ENCODE data around the gene ESPN. TPM values are rescaled to one million over a fixed set of nuclear protein-coding genes. Genes with fewer than 3 reads are reported as not detected.

Gene ESPN, protein sequence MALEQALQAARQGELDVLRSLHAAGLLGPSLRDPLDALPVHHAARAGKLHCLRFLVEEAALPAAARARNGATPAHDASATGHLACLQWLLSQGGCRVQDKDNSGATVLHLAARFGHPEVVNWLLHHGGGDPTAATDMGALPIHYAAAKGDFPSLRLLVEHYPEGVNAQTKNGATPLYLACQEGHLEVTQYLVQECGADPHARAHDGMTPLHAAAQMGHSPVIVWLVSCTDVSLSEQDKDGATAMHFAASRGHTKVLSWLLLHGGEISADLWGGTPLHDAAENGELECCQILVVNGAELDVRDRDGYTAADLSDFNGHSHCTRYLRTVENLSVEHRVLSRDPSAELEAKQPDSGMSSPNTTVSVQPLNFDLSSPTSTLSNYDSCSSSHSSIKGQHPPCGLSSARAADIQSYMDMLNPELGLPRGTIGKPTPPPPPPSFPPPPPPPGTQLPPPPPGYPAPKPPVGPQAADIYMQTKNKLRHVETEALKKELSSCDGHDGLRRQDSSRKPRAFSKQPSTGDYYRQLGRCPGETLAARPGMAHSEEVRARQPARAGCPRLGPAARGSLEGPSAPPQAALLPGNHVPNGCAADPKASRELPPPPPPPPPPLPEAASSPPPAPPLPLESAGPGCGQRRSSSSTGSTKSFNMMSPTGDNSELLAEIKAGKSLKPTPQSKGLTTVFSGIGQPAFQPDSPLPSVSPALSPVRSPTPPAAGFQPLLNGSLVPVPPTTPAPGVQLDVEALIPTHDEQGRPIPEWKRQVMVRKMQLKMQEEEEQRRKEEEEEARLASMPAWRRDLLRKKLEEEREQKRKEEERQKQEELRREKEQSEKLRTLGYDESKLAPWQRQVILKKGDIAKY
- 1 to 10 TPM in 1 of 2 experiments, under 1 TPM in 1; 0.83 to 1.5 TPM for total RNA-seq

- no peaks in the 10 kb centered on the region for H3K9me3 Mint-ChIP-seq
- H3K36me3 Mint-ChIP-seq: no peaks in the 10 kb centered on the region
- H3K4me1 Mint-ChIP-seq (ENCODE audit: low read depth): peaks cover 15% of the 10 kb centered on the region
- no peak for DNase-seq
- peaks cover 36% of the 10 kb centered on the region for H3K27me3 Mint-ChIP-seq
- peak within 1 kb of the TSS; percentile 20 for H3K4me3 Mint-ChIP-seq
- intact Hi-C loops (cut with micrococcal nuclease): loop anchor here (5.0 kb wide), 2 partner anchors 178 to 222 kb away; no protein-coding TSS in a partner anchor
- ChIA-PET CTCF (interaction anchor here (0.8 to 1.0 kb wide), 2 partner anchors 13 to 14 kb away, joined by 3 to 4 read pairs; no protein-coding TSS in a partner anchor), POLR2A (no interaction called here)
- H3K27ac Mint-ChIP-seq: no peak within 1 kb of the TSS
These were observed at the start of gene ESPN for GRCh38 chr1:6424619-6425593. TSS of gene ESPN (plus strand) at chr1:6424776. CDS start at chr1:6424956, 180 bp downstream.

DNA sequence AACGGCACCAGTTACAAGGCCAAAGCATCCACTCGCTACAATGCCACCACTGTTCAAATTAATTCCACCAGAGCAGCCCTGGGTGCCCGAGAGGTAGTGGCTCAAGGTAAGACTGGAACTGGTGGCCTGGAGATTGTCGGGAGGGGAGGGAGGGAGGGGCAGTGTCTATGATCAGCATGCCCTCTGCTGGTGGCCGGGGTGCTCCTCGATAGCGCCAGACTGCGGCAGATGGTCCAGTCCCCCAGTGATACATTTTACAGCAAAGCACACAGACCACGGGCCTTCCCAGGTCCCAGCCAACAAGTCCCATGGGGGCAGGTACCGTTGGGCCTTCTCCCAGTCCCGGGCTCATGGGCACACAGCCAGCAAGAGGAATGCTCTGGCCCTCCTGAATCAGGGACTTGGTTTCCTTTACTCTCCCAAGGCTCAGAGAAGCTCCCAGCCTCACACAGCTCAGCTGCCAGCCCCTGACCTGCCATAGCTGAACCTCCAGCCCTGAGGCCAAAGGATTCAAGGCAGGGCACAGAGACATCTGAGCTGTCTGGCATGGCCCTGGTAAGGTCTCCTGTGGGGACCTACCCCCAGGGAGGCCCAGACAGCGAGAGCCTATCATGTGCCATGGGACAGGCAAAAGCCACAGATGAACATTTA, 46.4 kb upstream of the ESPN start:
- CTCF ChIA-PET: interaction anchor here (0.9 to 1.7 kb wide), 3 partner anchors 16 to 30 kb away, joined by 3 to 4 read pairs (median 3); no protein-coding TSS in a partner anchor
- H3K27me3 Mint-ChIP-seq: no peaks in the 10 kb centered on the region
- peaks cover 5% of the 10 kb centered on the region for H3K9me3 Mint-ChIP-seq
- H3K36me3 Mint-ChIP-seq: no peaks in the 10 kb centered on the region
- POLR2A ChIA-PET: no interaction called here
- no peaks in the 10 kb centered on the region for H3K4me1 Mint-ChIP-seq (ENCODE audit: low read depth)
- intact Hi-C loops (cut with micrococcal nuclease): no loop called here
- DNase-seq: no peak
- H3K27ac Mint-ChIP-seq: no peak overlapping the region
- H3K4me3 Mint-ChIP-seq: no peak overlapping the region

- H3K4me1 Mint-ChIP-seq (ENCODE audit: low read depth): no peaks in the 10 kb centered on the region
- CTCF ChIA-PET: interaction anchor here (0.9 to 1.7 kb wide), 2 partner anchors 18 to 21 kb away, joined by 3 read pairs; no protein-coding TSS in a partner anchor
- H3K4me3 Mint-ChIP-seq: no peak overlapping the region
- H3K9me3 Mint-ChIP-seq: peaks cover 5% of the 10 kb centered on the region
- no peaks in the 10 kb centered on the region for H3K27me3 Mint-ChIP-seq
- intact Hi-C loops (cut with micrococcal nuclease): no loop called here
- POLR2A ChIA-PET: no interaction called here
- no peak for DNase-seq
- no peak overlapping the region for H3K27ac Mint-ChIP-seq
- H3K36me3 Mint-ChIP-seq: no peaks in the 10 kb centered on the region
These were observed 44.5 kb upstream of the ESPN start for GRCh38 chr1:6380037-6380436.

DNA sequence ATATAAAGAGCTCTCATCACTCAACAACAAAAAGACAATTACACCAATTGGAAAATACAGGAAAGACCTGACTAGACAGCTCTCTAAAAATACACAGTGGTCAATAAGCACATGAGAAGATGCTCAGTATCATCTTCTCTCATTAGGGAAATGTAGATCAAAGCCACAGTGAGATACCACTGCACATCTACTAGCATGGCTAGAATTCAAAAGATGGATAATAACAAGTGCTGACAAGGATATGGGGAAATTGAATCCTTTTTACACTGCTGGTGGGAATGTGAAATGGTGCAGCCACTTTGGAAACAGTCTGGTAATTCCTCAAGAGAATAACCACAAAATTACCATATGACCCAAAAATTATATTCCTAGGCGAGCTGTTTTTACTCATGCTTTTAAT, 40.4 kb upstream of the ESPN start:
- Mint-ChIP-seq H3K4me3 (no peak overlapping the region), H3K4me1 (ENCODE audit: low read depth) (no peaks in the 10 kb centered on the region), H3K36me3 (no peaks in the 10 kb centered on the region), H3K27me3 (no peaks in the 10 kb centered on the region), H3K9me3 (peaks cover 5% of the 10 kb centered on the region), H3K27ac (no peak overlapping the region)
- no peak for DNase-seq
- ChIA-PET POLR2A (interaction anchor here (0.9 kb wide), 1 partner anchor 11 kb away, joined by 3 read pairs; no protein-coding TSS in a partner anchor), CTCF (interaction anchor here (0.8 to 1.3 kb wide), 3 partner anchors 9 to 137 kb away, joined by 3 read pairs; partner anchors contain the start of gene ACOT7)
- intact Hi-C loops (cut with micrococcal nuclease): no loop called here

DNA sequence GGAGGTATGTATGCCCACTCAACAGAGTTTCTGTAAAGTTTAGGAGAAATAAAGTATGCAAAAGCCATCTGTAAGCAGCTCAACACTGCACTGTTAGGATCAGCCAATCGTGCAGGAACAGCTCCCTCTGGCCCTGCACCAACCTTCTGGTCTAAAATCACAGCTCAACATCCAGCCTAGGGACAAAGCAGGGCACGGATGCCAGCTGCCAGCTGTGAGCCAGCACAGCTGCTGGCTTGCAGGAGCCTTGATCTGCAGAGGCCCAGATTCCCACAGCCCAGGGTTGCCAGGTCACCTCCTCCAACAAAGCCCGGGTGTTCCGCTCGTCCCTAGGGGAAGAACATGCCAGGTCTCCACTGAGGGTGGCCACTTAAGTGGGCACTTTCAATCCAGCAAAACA, 39.6 kb upstream of the ESPN start:
- Mint-ChIP-seq H3K36me3 (no peaks in the 10 kb centered on the region), H3K4me1 (ENCODE audit: low read depth) (no peaks in the 10 kb centered on the region), H3K4me3 (no peak overlapping the region), H3K27ac (no peak overlapping the region), H3K9me3 (peaks cover 2% of the 10 kb centered on the region), H3K27me3 (no peaks in the 10 kb centered on the region)
- POLR2A ChIA-PET: interaction anchor here (0.9 kb wide), 1 partner anchor 10 kb away, joined by 3 read pairs; no protein-coding TSS in a partner anchor
- intact Hi-C loops (cut with micrococcal nuclease): no loop called here
- CTCF ChIA-PET: interaction anchor here (1.3 kb wide), 1 partner anchor 38 kb away, joined by 3 read pairs; no protein-coding TSS in a partner anchor
- no peak for DNase-seq

DNA sequence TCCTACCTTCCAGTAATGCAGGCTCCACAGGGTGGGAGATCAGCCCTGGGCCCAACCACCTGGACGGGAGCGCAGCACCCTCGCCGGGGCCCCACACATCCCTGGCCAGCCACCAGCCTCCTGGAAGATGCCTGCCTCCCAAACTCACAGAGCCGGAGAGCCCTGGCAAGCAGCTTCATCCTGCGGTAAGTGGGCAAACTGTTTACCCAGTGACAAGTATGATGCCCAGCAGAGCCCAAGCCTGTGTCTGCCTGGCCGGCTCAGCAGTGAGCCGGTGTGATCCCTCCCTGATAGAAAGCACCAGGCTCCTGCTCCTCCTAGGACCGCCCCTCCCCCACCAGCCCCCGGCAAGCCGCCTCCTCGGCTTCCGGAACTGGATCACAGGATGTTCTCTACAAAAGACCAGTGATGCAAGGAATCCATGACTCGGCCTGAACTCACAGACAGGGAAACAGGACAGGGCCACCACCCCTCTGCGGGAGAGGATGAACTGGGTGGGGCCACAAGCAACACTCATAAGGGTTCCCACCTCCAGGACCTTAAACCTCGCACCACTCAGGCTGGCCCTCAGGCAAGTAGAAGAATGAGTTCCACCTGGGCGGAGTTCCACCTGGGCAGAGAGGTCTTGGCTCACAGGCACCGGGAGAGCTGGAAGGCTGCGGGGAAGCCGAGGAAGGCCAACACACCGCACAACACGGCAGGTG, 38.9 kb upstream of the ESPN start:
- CTCF ChIA-PET: no interaction called here

GRCh38 chr1:6386371-6386949, 38.1 kb upstream of the ESPN start:
- ChIA-PET POLR2A (interaction anchor here (0.6 kb wide), 1 partner anchor 22 kb away, joined by 3 read pairs; no protein-coding TSS in a partner anchor), CTCF (no interaction called here)
- no peak for DNase-seq
- H3K36me3 Mint-ChIP-seq: no peaks in the 10 kb centered on the region
- intact Hi-C loops (cut with micrococcal nuclease): no loop called here
- H3K9me3 Mint-ChIP-seq: no peaks in the 10 kb centered on the region
- H3K27me3 Mint-ChIP-seq: no peaks in the 10 kb centered on the region
- no peaks in the 10 kb centered on the region for H3K4me1 Mint-ChIP-seq (ENCODE audit: low read depth)
- H3K4me3 Mint-ChIP-seq: no peak overlapping the region
- no peak overlapping the region for H3K27ac Mint-ChIP-seq

More for the DNA sequence above, 38.9 kb upstream of the ESPN start:
- DNase-seq: no peak
- H3K9me3 Mint-ChIP-seq: no peaks in the 10 kb centered on the region
- POLR2A ChIA-PET: no interaction called here
- H3K36me3 Mint-ChIP-seq: no peaks in the 10 kb centered on the region
- H3K27ac Mint-ChIP-seq: no peak overlapping the region
- intact Hi-C loops (cut with micrococcal nuclease): no loop called here
- H3K27me3 Mint-ChIP-seq: no peaks in the 10 kb centered on the region
- no peak overlapping the region for H3K4me3 Mint-ChIP-seq
- H3K4me1 Mint-ChIP-seq (ENCODE audit: low read depth): no peaks in the 10 kb centered on the region

GRCh38 chr1:6389971-6390370, 34.6 kb upstream of the ESPN start:
- Mint-ChIP-seq H3K4me1 (ENCODE audit: low read depth) (peaks cover 17% of the 10 kb centered on the region), H3K4me3 (no peak overlapping the region), H3K27me3 (no peaks in the 10 kb centered on the region), H3K36me3 (no peaks in the 10 kb centered on the region), H3K27ac (no peak overlapping the region), H3K9me3 (no peaks in the 10 kb centered on the region)
- intact Hi-C loops (cut with micrococcal nuclease): loop anchor here (5.0 kb wide), 1 partner anchor 398 kb away; the partner anchor contains the start of gene NPHP4
- no peak for DNase-seq
- ChIA-PET CTCF (interaction anchor here (6.1 kb wide), 1 partner anchor 29 kb away, joined by 47 read pairs; no protein-coding TSS in a partner anchor), POLR2A (no interaction called here)

- H3K4me1 Mint-ChIP-seq (ENCODE audit: low read depth): peaks cover 20% of the 10 kb centered on the region
- no peaks in the 10 kb centered on the region for H3K36me3 Mint-ChIP-seq
- POLR2A ChIA-PET: interaction anchor here (1.2 to 4.6 kb wide), 4 partner anchors 10 to 193 kb away, joined by 3 to 34 read pairs (median 3); partner anchors contain the start of gene RPL22
- peak overlapping the region; percentile 84 for H3K4me3 Mint-ChIP-seq
- DNase-seq: peak; percentile 17
- intact Hi-C loops (cut with micrococcal nuclease): loop anchor here (2.0 to 5.0 kb wide), 3 partner anchors 73 to 400 kb away; partner anchors contain the start of gene NPHP4
- no peak overlapping the region for H3K27ac Mint-ChIP-seq
- no peaks in the 10 kb centered on the region for H3K27me3 Mint-ChIP-seq
- H3K9me3 Mint-ChIP-seq: no peaks in the 10 kb centered on the region
- CTCF ChIA-PET: interaction anchor here (0.6 to 6.1 kb wide), 12 partner anchors 8 to 186 kb away, joined by 3 to 47 read pairs (median 4); partner anchors contain the start of genes ICMT and RNF207
These were observed 32.4 kb upstream of the ESPN start for GRCh38 chr1:6391951-6392808.
